Measurements from ENCODE around the gene CDKL1.

GRCh38 chr14:50312734-50313054 lies 84.0 kb downstream of the CDKL1 start:
- TF ChIP-seq CTCF (IDR thresholded peaks at IDR 0.05) = no peak
- no peak for TF ChIP-seq REST (IDR thresholded peaks at IDR 0.05)
- TF ChIP-seq ZNF302 (CRISPR knock-in tag; IDR thresholded peaks at IDR 0.05) = no peak
- no peak for TF ChIP-seq MAZ (IDR thresholded peaks at IDR 0.05; ENCODE audit: borderline replicate concordance, low read depth, low read length)
- no peak for TF ChIP-seq SREBF2 (IDR thresholded peaks at IDR 0.05)
